Medulla oblongata (tissue), 1 donor: Measurements from ENCODE around the gene RAI2.

ENCODE experiments used
- DNase-seq: peaks from one replicate; pipeline ENCODE4 v3.0.0-alpha.2; 2015; ENCODE audit errors: extremely low spot score

The RAI2 gene

DNA sequence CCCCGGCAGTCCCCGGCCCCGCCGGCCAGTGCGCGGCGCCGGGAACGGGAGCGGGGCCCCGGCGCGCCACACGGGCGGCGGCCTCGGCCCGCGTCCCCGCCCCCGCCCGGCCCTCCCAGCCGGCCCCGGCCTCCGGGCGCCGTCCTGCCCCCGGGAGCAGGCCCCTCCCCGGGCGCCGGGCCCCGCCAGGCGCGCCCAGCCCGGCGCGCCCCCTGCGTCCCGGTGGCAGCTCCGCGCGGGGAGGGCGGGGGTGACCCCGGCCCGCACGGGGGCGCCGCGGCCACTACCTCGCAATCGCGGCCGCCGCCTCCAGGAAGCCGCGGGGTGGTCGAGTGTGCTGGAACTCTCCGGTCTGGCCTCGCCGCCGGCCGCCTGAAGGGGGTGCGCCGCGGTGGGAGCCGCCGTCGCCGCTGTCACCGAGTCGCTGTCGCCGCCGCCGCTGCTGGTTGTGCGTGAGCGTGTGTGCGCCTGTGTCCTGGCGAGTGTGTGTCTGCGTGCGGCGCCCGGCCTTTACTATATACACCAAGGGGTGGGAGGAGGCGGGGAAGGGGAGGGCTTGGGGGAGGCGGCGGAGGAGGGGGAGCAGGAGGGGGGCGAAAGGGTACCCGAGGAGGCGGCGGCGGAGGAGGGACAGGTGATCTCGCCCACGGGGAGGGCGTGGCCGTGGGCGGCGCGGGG is at the start of gene RAI2:
RAI2 (minus strand) TSS at position 488 of the 678 bp plus-strand sequence. CDS start 59,288 bp downstream, outside the sequence.
- DNase-seq, result no peak

DNA sequence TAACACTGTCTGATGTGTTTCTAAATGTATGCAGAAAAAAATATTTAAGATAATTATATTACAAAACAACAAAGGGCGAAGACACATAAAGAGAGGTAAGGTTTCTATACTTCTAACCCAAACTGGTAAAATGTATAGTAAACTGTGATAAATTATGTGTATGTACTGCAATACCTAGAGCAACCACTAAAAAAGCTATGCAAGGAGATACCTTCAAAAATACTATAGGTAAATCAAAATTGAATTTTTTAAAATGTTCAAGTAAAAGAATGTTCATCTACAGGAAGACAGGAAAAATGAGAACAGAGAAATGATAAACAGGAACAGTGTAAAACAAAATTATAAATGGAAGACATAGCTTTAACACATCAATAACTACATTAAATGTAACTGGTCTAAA is 27.3 kb upstream of the RAI2 start:
- no peak for DNase-seq

DNA sequence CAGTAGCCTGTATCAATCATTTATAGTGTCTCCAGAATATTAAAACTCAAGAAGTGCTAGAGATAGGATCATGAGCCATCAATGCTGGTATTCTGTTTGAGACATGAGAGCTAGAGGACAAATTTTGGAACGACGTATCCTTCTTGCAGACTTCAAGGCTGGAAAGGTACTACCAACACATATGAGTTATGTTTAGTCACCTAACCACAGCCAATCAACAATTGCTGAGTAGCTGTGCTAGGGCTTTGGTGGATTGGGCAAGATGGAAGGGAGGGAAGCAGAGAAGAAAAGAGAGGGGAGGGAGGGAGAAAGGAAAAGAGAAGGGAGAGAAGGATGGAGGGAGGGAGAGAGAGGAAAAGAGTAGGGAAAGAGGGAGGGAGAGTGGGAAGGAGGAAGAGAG is 21.6 kb upstream of the RAI2 start:
- DNase-seq, result no peak

DNA sequence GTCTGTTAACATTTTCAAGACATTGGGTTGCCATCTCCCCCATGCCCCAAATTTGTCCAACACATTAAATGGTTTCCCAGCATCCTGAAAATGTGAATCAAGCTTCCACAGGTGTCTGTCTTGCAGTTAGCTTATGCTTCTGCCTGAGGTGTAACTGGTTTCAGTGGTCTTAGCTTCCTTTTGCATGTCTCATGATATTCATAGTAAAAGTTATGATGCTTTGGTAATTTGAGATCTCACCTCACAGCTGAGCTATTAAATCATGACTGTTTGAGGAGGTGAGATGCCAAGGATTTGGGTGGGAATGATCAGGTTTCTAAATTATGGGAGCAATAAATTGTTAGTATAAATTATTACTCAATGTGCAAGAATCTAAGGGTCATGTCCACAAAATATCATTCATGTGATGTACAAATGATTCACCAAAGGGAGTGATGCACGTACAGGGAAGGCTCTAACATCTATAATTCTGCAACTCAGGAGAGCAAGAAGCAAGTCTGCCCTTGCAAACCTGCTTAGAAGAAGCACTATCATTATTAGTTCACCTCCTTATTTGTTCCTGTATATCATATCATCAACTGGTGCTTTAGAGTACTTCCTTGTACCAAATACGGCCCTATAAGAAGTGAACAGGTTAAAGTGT is 17.1 kb upstream of the RAI2 start:
- DNase-seq, result no peak

DNA sequence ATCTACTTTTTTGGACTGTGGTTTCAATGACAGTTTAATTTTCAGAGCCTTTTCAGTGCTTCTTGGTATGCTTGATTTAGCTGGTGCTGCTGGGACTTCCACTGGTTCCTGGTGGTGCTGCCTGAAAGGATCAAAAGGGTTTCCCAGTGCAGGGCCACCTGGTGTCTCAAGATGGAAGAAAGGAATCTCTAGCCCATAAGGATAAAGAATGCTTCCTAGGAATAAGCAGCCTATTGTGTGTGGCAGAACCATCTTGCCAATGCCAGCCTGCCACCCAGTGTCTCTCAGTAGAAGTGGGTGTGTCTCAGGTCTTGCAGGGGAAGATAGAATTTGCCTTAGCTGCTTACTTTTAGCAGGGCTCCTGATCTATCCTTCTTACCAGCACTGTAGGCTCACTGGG is 15.0 kb upstream of the RAI2 start:
- DNase-seq, result no peak

DNA sequence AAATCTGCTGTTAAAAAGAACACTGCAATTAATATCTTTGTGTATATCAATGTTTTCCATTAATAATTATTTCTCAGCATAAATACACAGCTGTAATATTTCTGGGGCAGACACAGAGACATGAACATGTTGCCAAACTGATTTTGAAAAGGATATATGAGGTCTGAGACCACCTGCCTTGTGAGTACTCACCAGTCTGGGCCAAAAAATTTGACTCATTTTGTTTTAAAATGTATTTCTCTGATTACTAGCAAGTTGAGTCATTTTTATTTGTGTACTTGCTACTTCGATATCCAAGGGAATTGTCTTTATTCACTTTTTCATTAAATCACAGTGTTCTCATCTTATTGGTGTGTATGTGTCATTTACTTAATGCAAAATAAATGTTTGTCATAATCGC is 8.5 kb upstream of the RAI2 start:
- no peak for DNase-seq

DNA sequence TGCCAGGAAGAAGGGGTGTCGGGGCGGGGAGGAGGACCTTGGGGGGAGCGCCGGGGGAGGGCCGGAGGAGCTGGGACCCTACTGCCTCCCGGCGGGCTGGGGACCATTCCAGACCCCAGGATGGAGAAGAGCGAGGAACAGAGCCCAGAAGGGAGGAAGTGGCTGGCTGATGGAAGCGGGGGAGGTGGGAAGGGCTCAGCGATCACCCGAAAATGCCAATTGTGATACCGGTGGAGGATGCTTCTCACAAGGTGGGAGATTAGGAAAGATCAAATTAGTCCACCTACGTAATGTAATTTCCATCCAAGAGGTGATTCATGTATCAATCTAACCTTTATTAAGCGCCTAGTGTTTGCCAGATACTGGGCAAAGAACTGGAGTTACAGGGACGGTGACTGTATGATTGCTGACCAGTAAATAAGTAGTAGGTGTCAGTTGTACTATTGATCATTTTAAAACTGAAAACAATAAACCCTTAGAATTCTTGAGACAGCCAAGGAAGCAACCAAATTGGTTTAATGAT is 452 bp upstream of the RAI2 start:
- DNase-seq, result no peak

DNA sequence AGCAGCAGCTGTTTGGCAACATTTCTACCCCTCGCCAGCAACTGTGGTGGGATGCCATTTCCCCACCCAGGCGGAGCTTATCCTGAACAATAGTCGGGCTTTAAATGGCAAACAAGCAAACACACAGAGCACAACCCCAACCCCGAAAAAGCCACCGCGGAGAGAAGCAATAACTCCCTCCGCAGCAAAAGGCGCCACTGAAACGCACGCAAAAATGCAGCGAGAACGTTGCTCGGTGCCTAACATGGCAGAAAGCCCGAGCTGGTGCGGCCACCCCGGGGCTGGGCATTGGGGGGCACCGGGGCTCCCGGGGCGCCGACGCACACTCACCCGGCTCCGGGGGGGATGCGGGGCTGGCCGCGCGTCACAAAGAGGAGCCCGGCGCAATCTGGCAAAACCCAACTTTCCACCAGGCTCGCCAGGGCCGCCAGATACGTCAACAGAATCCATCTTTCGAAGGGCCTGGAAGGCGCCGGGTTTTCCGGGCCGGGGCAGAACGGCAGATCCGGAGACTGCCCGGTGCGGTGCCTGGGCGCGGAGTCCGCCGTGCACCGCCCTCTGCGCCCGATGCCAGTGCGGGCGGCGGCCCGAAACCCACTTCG is 818 bp downstream of the RAI2 start:
- DNase-seq, result no peak

DNA sequence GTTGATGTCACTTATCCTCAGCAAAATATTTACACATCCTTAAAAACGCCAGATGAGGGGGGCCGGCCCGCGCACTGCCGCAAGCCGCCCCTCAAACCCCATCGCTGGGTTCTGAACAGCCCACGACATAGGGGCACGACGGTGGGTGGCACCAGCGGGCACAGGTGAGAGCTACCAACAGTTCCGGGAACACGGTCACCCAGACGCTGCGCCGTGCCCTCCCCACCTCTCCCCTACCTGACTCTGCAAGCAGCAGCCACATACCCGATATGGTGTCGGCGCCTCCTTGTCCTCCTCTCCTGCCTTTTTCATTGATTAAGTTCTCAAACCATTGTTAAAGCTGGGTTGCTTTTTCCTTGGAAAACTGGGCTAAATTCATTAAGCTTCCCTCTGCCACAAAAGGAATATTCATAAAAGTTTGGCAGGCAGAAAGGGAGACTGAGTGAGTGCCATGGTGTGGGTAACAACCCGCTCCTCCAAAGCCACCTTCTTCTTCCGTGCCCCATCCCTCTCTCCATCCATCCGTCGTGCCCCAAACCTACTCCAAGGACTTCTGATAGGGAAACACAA is 1.4 kb downstream of the RAI2 start:
- DNase-seq, result no peak

DNA sequence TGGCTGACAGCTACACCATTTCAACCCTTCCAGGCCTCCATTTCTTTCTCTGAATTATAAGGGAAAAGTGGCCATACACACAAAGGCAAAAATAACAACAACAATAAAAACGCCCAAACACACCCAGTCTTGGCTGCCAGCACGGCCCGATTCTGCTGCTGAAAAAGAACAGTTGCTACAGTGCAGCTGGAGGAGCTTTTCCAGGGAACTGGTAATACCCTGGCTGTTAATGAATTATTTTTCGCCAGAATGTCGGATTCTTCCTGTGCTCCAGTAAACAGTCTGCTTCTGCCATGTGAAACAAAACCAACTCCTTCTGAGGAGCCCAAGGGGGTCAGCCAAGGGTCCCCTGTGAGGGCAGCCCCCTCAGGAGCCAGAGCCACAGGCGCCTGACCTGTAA is 6.6 kb downstream of the RAI2 start:
- no peak for DNase-seq

DNA sequence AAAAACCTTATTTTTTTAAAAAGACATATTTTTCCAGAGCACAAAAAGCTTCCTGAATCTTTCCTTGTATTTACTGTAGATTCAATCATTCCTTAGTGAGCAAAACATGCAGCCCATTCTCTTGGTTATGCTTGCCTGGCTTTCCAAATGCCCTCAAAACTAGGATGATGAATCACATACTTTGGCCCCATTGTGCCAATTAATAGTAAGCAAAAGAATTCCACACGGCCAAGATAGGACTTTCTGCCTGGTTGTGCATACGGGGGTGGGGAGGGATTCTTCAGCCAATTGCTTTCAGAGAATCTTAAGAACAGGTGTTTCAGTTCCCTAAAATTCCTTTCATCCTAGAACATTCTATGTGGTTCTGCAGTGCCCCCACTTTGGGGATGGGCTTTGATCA is 7.0 kb downstream of the RAI2 start:
- DNase-seq, result no peak

DNA sequence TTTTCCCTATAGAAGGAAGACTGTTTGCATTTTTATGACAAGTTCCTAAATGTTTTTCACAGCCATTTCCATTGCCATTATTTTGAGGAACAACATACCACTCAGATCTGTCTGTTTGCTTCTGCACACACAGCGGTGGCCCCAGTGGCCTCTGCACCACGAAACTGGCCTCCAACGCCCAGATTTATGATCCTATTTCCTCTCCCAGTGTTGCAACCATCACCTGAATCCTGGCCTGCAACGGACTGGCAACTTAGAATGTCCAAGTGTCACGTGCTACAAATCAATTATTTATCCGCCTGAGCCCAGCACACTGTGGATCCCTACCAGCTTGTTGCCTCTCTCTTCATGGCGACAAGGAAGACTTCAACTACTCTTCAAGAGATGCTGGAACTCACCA is 9.2 kb downstream of the RAI2 start:
- DNase-seq, result no peak

DNA sequence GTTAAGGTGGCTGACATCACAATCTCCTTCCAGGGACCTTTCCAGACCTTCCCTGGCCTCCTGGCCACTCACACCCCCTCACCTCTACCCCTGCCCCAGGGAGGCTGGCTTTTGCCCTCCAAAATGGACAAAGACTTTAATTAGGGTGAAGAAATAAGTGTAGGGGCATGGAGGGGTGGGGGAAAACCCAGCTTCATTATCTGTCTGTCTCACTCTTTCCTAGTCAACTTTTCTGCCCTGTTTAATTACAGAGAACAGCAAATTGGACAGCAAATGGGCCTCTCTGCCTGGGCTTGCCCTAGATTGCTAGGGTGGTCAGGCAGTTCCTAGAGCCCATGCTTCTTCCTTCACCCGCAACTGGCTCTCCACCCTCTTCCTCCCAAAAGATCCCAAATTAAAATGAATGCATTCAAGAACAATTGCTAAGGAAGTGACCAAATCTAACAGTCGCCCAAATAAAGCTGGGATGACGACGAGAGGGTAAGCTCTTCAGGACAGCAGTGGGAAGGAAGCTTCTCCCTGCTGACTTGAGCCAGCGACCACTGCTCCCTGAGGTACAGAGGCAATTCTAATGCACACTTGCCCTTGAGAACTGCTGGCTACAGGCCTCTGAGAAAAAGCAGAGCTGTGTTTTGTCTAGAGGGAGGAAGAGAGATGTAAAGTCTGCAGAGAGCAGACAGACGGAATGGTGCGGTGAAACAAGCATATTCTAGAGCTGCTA is 12.4 kb downstream of the RAI2 start:
- DNase-seq, result no peak

DNA sequence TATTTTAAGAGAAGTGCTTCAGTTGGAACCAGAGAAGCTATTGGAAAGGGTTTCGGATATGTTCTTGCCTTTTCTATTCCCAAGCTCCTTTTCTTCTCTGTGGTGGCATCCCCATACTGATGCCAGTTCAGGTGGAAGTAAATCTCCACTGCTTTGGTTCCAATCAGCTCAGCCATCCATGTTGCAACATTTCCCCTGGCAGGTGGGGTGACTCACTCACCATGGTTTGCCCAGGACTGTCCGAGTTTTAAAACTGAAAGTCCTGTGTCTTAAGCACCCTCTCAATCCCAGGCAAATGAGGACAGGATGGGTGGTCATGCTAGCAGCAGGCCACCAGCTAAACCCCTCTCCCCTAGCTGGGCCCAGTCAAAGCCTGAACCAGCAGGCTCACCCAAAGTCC is 15.1 kb downstream of the RAI2 start:
- DNase-seq, result no peak

DNA sequence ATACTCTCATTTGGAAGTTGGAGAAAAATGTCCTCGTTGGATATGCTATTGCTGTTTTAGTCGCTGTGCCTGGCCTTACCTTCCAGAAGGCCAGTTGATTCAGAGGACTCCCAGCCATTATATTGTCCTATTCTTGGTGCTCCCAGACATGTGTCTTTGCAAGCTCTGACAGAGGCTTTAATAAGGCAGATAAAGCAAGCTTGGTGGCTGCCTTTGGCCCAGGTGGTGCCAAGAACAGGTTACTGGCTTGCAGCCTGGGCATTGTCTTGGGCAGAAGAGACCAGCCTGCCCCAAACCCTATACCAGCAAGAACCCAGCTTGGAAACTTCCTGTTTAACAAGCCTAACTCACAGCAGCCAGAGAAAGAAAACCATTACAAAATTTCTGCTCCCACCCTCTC is 16.9 kb downstream of the RAI2 start:
- no peak for DNase-seq

DNA sequence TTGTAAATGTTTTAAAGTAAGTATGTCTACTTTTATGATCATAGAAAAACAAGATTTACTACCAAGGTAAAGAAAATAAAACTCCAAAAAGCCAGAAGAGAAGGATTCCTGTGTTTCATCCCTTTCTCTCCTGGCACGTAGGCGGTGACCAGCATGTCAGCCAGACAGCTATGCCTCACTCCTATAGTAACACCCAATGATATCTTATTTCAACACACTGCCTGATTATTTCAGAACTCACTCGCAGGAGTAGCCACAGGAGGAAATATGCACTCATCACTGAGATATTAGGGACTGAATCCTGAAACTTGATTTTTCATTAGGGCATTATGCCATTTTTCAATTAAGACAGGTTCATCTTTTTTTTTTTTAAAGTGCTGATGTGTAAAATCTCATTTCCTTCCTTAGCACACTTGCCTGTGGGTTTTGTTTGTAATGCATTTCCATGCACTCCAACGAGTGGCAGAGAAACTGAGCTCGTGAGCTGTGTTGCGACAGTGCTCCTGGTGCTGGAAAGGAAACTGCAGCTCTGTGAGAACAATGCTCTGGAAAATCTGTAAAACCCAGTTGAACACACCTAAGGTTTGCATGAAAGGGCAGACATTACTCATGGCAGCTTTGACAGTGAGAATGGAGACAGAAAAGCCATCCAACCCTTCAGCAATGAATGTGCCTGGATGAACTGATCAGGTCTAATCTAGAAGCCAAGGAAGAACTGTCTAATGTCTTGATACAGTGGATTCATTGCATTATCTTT is 18.2 kb downstream of the RAI2 start:
- DNase-seq, result no peak

DNA sequence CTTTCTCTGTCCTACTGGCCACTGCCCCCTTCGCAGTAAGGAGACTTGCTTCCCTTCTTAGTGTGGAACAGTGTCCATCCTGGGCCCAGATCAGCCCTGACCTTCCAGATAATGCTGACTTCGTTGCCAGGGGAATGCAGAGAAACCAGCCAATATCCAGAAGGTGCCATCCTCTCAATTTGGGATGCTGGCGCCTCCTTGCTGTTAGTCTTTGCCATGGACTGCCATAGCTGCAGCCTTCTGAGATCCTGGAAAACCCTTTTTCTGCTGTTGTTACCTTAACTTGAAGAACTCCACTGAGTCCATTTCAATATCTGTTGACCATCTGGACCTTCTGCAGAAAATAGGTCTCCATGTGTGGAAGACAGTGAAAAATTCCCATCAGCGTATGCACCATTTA is 21.8 kb downstream of the RAI2 start:
- no peak for DNase-seq

DNA sequence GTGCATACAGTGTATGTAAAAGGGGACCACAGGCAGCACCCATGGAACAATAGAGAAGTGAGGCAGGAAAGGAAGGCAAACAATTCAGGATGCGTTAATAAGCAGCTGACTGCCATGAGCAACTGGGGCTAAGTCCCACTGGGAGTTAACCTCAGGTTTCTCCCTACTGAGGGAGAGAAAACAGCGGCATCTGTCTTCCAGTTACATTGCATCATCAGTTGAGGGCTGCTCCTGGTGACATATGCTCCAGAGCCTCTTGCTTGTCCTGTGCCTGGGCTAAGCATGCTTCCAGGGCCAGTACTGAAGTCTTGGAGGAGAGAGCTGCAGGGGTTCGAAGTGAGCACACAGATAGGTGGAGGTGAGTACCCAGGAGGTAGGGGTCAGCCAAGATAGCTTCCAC is 24.3 kb downstream of the RAI2 start:
- no peak for DNase-seq

DNA sequence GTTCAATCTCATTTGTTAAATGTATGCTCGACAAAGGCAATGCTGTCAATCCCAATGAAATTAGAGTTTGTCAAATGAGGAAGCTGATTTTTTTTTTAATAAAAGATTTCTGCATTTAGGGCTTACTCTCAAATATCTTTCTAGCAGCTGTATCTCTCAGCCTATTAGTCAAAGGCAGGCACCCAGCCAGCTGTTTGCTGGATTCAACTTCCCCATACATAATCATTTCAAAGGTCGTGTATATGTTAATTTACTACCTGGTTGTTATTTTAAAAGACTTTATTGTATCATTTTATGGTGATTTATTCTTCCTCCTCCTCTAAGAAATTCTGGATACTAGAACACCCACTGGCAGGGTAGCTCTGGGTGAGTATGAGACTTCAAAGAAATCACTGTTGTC is 27.1 kb downstream of the RAI2 start:
- no peak for DNase-seq

DNA sequence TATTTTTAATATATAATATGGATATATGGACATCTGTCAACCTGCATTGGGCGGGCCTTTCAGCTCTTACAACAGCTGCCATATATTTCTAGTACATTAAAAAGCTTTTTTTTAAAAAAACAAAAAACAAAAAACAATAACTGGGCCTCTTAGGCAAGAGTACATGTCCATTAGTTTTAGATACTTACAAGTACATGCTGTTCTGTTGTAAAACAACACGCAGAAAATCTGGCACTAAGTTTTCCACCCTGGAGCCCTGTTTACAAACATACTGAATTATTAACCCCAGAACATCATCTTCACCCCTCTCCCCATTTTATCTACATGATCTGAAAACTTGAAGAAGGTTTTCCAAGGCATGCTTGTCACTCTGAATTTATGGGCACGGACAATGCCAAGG is 29.8 kb downstream of the RAI2 start:
- no peak for DNase-seq

DNA sequence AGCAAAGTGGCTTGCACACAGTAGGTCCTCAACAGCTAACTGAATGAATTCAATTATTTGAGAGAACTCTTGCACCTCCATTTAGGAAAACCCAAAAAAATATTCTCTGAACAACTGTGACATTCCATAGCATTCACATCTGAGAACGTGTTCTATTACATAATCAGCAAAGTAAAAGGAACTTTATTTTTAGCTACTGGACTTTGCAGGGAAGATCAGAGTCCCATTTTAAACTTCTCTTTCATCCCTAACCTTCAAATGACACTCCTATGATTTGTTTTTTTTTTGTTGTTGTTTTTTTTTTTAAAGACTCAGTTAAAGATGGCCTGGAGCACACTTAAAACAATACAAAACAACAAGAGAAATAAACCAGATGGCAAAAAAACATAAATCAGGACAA is 30.9 kb downstream of the RAI2 start:
- no peak for DNase-seq

DNA sequence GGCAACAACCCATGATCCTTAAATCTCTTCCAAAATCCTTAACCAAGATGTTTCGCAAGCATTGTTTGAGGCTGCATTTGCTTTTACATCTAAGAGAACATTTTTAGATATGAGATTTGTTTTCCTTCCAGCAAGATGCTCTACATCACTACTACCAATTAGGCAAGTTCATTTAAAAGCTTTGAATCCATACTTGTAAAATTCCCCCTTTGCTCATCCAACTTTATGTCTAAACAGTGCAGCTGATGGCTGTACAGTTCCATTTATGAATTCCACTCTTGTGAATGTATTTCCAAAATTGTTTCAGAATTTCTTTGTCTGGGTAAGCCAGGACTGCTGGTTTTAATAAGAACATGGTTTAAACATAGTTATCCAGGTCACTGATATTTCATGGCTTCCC is 31.5 kb downstream of the RAI2 start:
- no peak for DNase-seq
